HG02981 (cell line): Measurements from ENCODE around the gene VAMP3.

ENCODE experiments used
- ATAC-seq: cut with Tn5 transposase; IDR thresholded peaks from one replicate; pipeline ENCODE4 v1.9.1; 2021; ENCODE audit warnings: mild to moderate bottlenecking, moderate library complexity; ENCODE audit not compliant: unreplicated experiment

Gene VAMP3, protein sequence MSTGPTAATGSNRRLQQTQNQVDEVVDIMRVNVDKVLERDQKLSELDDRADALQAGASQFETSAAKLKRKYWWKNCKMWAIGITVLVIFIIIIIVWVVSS

DNA sequence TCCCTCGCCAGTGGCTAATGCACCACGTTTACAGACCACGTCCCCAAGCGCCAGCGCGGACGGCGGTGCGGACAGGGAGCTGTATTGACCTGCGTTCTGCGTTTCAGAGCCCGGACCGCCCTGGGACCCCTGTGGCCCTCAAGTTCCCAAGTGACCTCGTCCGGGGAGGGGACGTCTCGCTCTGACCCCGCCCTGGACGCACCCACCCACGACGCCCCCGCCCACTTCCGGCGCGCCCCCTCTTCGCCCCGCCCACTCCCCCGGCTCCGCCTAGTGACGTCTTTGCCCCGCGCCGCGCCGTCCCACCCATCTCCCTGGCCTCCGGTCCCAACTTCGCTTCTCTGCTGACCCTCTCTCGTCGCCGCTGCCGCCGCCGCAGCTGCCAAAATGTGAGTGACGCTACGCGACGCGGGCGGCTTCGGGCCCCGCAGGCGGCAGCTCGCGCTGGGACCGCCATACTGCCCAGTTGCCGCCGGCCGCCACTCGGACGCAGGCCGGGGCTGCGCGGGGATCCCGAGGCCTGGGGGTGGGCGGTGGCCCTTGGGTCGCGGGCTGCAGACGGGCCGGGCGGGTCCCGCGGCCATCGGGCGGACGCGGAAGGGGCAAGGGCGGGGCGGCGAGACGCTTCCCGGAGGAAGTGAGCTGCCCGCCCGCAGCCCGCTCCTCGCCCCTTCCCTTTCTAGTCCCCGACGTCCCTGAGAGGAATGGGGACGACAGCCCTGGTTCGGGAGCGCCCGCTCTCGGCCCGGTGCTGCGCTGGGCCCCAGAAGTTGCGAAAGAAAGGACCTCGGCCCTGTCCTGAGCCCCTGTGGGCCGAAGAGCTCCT, at the start of gene VAMP3:
Gene VAMP3, plus strand, starts transcription at position 300 of the 826 bp plus-strand sequence. Its CDS starts 88 bp downstream, at position 388.
- peak; percentile 71 for ATAC-seq

DNA sequence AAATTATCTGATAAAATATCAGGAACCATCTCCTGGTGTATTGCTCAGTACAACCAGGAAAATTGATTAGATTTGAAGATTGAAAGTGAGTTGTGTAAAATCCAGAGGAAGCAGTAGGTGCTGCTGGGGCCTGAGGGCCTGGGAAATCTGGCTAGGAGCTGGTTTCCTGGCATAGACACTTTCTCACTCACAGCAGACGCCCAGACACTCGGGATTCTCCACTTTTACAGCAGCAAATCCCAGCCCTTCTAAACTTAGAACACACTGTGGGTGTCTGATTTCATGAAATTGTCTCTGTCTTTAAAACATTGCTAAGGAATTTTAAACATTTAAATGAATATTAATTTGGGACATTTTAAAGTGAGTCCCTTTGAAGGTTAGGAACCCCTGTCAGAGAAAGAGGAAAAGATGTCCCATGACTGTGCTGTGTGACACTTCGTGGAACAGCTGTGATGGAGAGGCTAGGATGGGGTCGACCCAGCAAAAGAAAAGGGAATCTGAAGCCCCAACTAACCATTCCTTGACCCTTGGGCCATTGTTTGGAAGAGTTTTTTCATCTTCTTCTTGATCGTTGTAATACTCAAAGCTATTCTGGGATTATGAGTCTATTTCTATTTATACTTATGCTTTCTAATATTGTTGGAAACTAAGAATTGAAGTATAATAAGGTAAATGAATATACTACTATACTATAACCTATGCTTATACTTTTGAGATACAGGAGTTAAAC, 49.0 kb upstream of the VAMP3 start:
- no peak for ATAC-seq

DNA sequence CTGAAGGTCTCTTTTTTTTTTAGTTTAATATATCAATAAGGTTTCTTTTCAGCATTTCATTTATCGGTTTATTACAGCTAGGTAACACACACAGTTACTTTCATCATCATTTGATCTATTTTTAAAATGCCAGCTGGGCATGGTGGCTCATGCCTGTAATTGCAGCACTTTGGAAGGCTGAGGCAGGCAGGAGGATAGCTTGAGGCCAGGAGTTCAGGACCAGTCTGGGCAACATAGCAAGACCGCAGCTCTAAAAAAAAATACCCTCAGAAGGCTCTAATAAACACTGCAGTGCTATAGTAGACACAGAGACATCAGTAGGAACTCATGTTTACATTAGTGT, 48.5 kb upstream of the VAMP3 start:
- ATAC-seq: no peak

DNA sequence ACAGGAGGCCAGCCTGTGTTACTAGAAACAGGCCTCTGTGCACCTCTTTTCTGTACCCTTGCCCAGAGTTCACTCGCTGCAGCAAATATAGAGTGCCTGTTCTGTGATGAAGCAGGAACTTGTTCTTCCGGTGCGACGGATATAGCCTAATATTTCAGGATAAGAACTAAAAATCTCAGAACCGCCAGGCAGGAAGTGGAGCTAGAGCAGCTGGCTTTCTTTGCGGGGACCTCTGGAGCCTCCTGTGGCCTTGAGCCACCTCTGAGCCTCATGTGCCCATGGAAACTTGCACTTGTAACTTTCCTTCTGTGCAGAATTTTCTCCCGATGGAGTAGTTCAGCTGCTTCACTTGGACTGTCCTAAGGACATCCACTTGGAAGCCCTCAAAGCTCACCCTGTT, 44.5 kb upstream of the VAMP3 start:
- ATAC-seq: no peak

- no peak for ATAC-seq
These were observed 43.2 kb upstream of the VAMP3 start for GRCh38 chr1:7727809-7728471.

- ATAC-seq: no peak
These were observed 41.3 kb upstream of the VAMP3 start for GRCh38 chr1:7729761-7730160.

DNA sequence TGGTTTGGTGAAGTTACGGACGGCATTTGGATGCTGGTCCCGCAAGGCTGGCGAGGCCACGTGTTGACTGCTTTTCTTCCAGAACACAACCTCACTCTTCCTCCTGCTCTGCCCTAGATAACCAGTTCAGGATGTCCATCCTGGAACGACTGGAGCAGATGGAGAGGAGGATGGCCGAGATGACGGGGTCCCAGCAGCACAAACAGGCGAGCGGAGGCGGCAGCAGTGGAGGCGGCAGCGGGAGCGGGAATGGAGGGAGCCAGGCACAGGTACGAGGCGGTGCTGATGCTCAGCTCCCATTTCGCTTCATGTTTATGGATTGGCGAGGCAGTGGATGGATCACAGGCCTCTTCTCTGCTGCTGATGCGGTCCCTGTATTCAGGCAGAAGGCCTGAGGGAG, 38.8 kb upstream of the VAMP3 start:
- ATAC-seq: no peak

DNA sequence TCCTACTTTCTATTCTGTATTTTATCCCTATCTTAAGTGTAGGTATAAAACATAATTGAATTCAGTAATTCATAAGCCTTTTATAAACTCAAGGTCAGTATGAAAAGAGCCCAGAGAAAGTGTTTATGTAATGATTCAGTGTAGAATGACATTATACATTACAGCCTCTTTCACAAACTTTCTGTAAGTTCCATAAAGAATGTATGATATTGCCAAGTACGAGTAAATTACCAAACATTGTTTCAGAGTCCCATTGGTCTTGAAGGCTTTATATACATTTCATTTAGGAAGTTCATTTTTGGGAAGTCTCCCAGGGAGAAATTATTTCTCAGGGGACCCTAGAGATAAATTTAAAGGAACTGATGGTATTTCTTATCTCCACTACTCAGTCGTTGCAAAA, 37.8 kb upstream of the VAMP3 start:
- no peak for ATAC-seq

DNA sequence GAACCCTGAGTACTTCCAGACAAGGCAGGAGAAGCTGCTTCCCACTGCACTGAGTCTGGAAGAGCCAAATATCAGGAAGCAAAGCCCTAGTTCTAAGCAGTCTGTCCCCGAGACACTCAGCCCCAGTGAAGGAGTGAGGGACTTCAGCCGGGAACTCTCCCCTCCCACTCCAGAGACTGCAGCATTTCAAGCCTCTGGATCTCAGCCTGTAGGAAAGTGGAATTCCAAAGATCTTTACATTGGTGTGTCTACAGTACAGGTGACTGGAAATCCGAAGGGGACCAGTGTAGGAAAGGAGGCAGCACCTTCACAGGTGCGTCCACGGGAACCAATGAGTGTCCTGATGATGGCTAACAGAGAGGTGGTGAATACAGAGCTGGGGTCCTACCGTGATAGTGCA, 33.1 kb upstream of the VAMP3 start:
- ATAC-seq: no peak

DNA sequence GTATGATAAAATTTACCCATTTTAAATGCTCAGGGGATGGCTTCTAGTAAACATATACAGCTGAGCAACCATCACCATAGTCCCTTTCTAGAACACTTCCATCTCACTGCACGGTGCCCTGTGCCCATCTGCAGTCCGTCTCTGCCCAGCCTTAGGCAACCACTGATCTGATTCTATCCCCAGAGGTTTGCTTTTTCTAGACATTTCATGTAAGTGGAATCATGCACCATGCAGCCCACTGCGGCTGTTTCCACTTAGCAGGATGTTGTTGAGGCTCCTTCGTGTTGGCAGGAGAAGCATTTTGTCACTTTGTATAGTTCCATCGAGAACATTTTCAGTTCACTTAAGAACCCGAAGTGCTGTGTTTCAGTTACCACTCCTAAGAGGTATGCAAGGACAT, 27.8 kb upstream of the VAMP3 start:
- no peak for ATAC-seq

GRCh38 chr1:7744882-7745281, 26.2 kb upstream of the VAMP3 start:
- no peak for ATAC-seq

DNA sequence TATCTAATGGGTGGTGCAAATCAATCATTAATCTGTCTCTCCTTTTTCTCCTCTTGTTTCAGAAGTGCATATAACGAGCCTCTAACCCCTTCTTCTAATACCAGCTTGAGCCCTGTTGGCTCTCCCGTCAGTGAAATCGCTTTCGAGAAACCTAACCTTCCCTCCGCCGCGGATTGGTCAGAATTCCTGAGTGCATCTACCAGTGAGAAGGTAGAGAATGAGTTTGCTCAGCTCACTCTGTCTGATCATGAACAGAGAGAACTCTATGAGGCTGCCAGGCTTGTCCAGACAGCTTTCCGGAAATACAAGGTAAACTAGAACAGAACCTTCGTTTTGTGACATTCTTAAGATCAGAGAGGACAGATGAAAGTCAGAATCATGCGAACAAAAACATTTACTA, 25.3 kb upstream of the VAMP3 start:
- no peak for ATAC-seq

GRCh38 chr1:7747605-7748004, 23.5 kb upstream of the VAMP3 start:
- no peak for ATAC-seq

GRCh38 chr1:7749126-7749525, 22.0 kb upstream of the VAMP3 start:
- no peak for ATAC-seq

DNA sequence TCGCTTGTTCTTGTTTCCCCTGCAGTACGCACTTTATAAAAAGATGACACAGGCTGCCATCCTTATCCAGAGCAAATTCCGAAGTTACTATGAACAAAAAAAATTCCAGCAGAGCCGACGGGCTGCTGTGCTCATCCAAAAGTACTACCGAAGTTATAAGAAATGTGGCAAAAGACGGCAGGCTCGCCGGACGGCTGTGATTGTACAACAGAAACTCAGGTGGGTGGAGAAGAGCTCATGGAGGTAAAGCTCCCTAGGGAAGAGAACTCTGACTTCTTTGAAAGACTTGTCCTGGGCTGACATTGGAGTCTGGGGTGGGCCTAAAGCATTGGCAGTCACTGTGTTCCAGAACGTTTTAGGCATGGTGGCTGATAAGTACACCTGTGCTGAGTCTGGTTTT, 19.9 kb upstream of the VAMP3 start:
- no peak for ATAC-seq

DNA sequence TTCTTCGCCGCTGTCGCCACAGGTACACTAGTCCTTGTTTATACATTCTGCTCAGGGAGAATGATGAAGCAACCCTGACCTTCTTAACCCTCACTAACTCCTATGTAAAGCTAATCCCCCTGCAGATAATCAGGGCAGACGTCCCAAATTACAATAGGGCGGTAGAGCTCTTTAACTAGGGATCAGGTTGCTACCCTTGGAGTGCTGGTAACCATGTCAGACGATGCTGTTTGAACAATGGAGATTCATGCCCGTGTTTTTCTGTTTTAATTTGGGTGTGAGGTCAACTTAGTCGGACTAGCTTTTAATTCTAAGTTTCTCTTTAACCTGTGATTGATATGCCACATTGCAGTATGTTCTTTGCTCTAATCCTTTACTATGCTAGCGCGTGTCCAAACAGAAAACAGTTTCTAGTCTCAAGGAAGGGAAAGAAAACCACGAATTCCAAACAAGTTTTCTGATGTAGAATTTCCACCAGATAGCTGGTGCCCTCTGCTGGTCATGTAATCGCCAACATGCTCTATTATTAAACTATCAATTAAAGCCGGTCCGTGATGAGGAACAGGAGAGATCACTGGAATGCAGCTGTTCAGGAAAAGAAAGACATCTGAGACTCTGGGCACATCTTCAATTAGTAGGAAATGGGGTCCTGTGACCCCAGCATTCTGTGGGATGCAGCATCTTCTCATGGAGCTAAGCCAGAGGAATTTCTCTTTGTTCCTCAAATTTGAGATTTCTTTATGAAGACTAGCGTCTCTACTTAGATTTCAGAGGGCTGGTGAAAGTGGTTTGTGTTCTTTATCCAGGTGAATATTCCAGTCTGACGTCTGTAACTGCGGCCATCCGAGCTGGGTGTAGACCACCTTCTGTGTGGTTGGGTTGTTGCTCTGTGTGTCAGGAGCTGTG, 18.3 kb upstream of the VAMP3 start:
- no peak for ATAC-seq

GRCh38 chr1:7753641-7754040, 17.5 kb upstream of the VAMP3 start:
- ATAC-seq: no peak

DNA sequence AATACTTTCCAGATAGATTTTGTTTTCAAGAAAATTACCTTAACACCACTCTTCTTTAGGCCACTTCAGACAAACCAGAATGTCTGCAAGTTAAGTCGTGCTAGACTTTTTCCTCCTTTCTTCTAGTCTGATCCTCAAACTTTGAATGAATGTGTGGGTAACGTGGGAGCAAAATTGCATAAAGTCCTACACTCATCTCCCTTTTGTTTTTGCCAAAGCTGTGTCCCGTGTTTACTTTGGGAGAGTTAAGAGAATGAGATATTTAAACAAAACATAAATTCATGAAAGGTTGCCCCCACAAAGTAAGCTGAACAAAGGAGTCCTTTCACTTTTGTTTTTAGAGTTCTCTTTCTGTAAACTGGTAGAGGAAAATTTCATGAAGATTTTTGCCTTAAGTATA, 16.9 kb upstream of the VAMP3 start:
- no peak for ATAC-seq

- no peak for ATAC-seq
These were observed 15.6 kb upstream of the VAMP3 start for GRCh38 chr1:7755448-7755847.

GRCh38 chr1:7760245-7760644, 10.9 kb upstream of the VAMP3 start:
- ATAC-seq: no peak

GRCh38 chr1:7761103-7761502, 10.0 kb upstream of the VAMP3 start:
- ATAC-seq: no peak
